ENCODE measurements around the gene SUMO4. TPM values are rescaled to one million over a fixed set of nuclear protein-coding genes. Genes with fewer than 3 reads are reported as not detected.

The SUMO4 gene
- total and polyA plus RNA-seq, 9 of the 15 experiments (the other 6 are each of a cell fraction or from before 2014, with no cell fraction given), result 0.20 to 1.9 (median 0.50) TPM; not detected in 2

DNA sequence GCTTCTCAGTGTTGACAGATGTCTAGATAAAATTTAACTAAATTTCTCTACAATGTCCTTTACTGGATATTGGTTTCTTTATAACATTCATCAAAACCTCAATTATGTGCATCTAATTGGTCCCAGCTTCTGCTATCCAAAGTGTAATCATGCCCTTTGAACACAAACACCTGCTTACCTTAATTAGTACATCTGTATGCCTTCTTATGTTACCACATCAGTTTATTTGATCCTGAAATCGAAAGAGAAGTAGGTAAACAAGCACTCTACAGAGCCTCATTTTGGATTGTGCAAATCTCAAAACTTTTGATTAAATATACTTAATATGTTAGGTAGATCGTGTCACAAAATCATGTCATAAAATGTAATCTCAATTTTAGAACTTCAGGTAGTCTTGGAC lies 46.1 kb upstream of the SUMO4 start (continued):
- TF ChIP-seq SRSF9 (IDR thresholded peaks at IDR 0.05; ENCODE audit: borderline replicate concordance, low read depth, low read length), result no peak
- no peak for TF ChIP-seq ZC3H11A (IDR thresholded peaks at IDR 0.05; ENCODE audit: low read depth, low read length)
- no peak for TF ChIP-seq CTBP1 (IDR thresholded peaks at IDR 0.05; ENCODE audit: borderline replicate concordance)
- TF ChIP-seq BMI1 (IDR thresholded peaks at IDR 0.05; ENCODE audit: low read length), result no peak
- TF ChIP-seq RBBP5 (IDR thresholded peaks at IDR 0.05; ENCODE audit: borderline replicate concordance, insufficient read depth, low read length, poor library complexity, severe bottlenecking), result no peak

GRCh38 chr6:149356081-149356750 lies 43.8 kb upstream of the SUMO4 start:
- in situ Hi-C loops (cut with MboI) (no loop called here), intact Hi-C loops (cut with micrococcal nuclease) (loop anchor here (5.0 kb wide), 1 partner anchor 34 kb away; no protein-coding TSS in a partner anchor)
- Histone ChIP-seq H3K9me1 (ENCODE audit: control insufficient read depth, insufficient read depth, low read length) (no peaks in the 10 kb centered on the region), H3K79me2 (ENCODE audit: control insufficient read depth, insufficient read depth, low read length) (peaks cover 65% of the 10 kb centered on the region), H3K4me3 (no peak overlapping the region), H3K4me1 (replicated peaks in 1 of 2; ENCODE audit: control insufficient read depth in 2 of 2, insufficient read depth in 2 of 2, low read length in 2 of 2) (peaks cover 6 to 16% of the 10 kb centered on the region in 2 experiments; a peak in 4 of 5 replicates), H3K4me2 (ENCODE audit: insufficient read depth, low read length) (no peak overlapping the region), H2AFZ (ENCODE audit: low read depth, low read length) (no peak overlapping the region), H3K9me3 (replicated peaks; ENCODE audit: control insufficient read depth, insufficient read depth, low read depth, low read length) (no peaks in the 10 kb centered on the region), H3K27ac (ENCODE audit: extremely low read depth, low read depth, low read length) (no peak overlapping the region), H3K36me3 (ENCODE audit: control insufficient read depth, insufficient read depth, low read length) (no peaks in the 10 kb centered on the region), H3K9ac (ENCODE audit: insufficient read depth in 1 of 2, low read depth in 2 of 2, low read length in 2 of 2) (no peak overlapping the region), H4K20me1 (replicated peaks; ENCODE audit: control insufficient read depth, insufficient read depth, low read length) (0 out of 2 replicates have a peak, but pooled peaks cover 6% of the 10 kb centered on the region), H3K27me3 (ENCODE audit: control insufficient read depth in 2 of 2, insufficient read depth in 2 of 2, low read length in 2 of 2) (no peaks in the 10 kb centered on the region)
- FAIRE-seq (no peak), ATAC-seq (no peak), DNase-seq (ENCODE audit: extremely low read depth in 1 of 4, low spot score in 3 of 4) (no peak)
- TF ChIP-seq USF2 (CRISPR knock-in tag; IDR thresholded peaks at IDR 0.05), result no peak
- 64% methylated on average over 6 of the region's 6 CpGs for WGBS (ENCODE audit: insufficient coverage, low coverage, missing lambda C conversion rate)
- ChIA-PET CTCF (ENCODE audit: low intra/inter-chr PET ratio) (interaction anchor here (0.6 kb wide), 1 partner anchor 329 kb away, joined by 3 read pairs; no protein-coding TSS in a partner anchor), POLR2A (no interaction called here)
- BruUV-seq (replicated peaks), result no TSS peak

Measured in K562 (cell line).